Liver (tissue), 9 donors: ENCODE data around the gene DICER1. TPM values are rescaled to one million over a fixed set of nuclear protein-coding genes. Genes with fewer than 3 reads are reported as not detected.

Experiments
- DNase-seq: peaks from one replicate; pipeline ENCODE4 v3.0.0-alpha.2; 2017; ENCODE audit warnings: low spot score
- H3K27ac ChIP-seq, 2 donors: one replicate each; pipeline ENCODE4 v1.7.0; 2013; ENCODE audit warnings: inconsistent platforms in 2 of 2, low read length in 2 of 2, control low read depth in 1 of 2, low read depth in 1 of 2, mild to moderate bottlenecking in 1 of 2
- H3K27me3 ChIP-seq, 4 donors: one replicate each; pipeline versions ENCODE4 v1.6.1 to v1.7.0; 2013; ENCODE audit warnings: low read length in 3 of 4, inconsistent platforms in 1 of 4, mild to moderate bottlenecking in 1 of 4, moderate library complexity in 1 of 4; ENCODE audit not compliant: control insufficient read depth in 4 of 4, insufficient read depth in 4 of 4
- H3K36me3 ChIP-seq, 4 donors: one replicate each; pipeline versions ENCODE4 v1.6.1 to v1.7.0; 2013; ENCODE audit warnings: low read length in 3 of 4, mild to moderate bottlenecking in 3 of 4, low read depth in 1 of 4, moderate library complexity in 1 of 4; ENCODE audit not compliant: control insufficient read depth in 4 of 4, insufficient read depth in 3 of 4
- H3K4me1 ChIP-seq, 4 donors: one replicate each; pipeline versions ENCODE4 v1.6.1 to v1.7.0; 2013; ENCODE audit warnings: low read length in 3 of 4, mild to moderate bottlenecking in 3 of 4, moderate library complexity in 1 of 4; ENCODE audit not compliant: control insufficient read depth in 4 of 4, insufficient read depth in 4 of 4
- H3K4me3 ChIP-seq, 3 donors: one replicate each; pipeline versions ENCODE4 v1.6.1 to v1.7.0; 2013; ENCODE audit warnings: low read length in 3 of 3, control low read depth in 1 of 3, low read depth in 1 of 3, mild to moderate bottlenecking in 1 of 3
- H3K9ac ChIP-seq, 2 donors: one replicate each; pipeline ENCODE4 v1.7.0; 2013; ENCODE audit warnings: low read length in 2 of 2, mild to moderate bottlenecking in 2 of 2, moderate library complexity in 2 of 2, control low read depth in 1 of 2, low read depth in 1 of 2
- H3K9me3 ChIP-seq, 4 donors: one replicate each; pipeline versions ENCODE4 v1.6.1 to v1.7.0; 2013; ENCODE audit warnings: low read length in 3 of 4; ENCODE audit not compliant: control insufficient read depth in 4 of 4
- ATF3 ChIP-seq: IDR thresholded peaks from 2 replicates; pipeline ENCODE4 v1.6.1; 2016; ENCODE audit warnings: antibody characterized with exemption
- EGR1 ChIP-seq, 2 donors: IDR thresholded peaks; 2 replicates each; pipeline ENCODE4 v1.6.1; 2016 to 2018; ENCODE audit warnings: antibody characterized with exemption in 2 of 2, low read depth in 2 of 2
- FOXA1 ChIP-seq: IDR thresholded peaks from 2 replicates; pipeline ENCODE4 v1.6.1; 2016; ENCODE audit warnings: antibody characterized with exemption
- HNF4A ChIP-seq, 2 donors: conservative IDR thresholded peaks; 2 replicates each; pipeline ENCODE4 v1.6.1; 2016; ENCODE audit warnings: antibody characterized with exemption in 2 of 2, mild to moderate bottlenecking in 2 of 2
- HNF4G ChIP-seq: IDR thresholded peaks from 2 replicates; pipeline ENCODE4 v1.6.1; 2016; ENCODE audit warnings: antibody characterized with exemption
- JUND ChIP-seq, 2 donors: IDR thresholded peaks; 2 replicates each; pipeline ENCODE4 v1.6.1; 2016; ENCODE audit warnings: antibody characterized with exemption in 2 of 2
- MAX ChIP-seq: IDR thresholded peaks from 2 replicates; pipeline ENCODE4 v1.6.1; 2016; ENCODE audit warnings: antibody characterized with exemption
- NR2F2 ChIP-seq: IDR thresholded peaks from 2 replicates; pipeline ENCODE4 v1.6.1; 2016; ENCODE audit warnings: antibody characterized with exemption
- RAD21 ChIP-seq, 2 donors: IDR thresholded peaks; 2 replicates each; pipeline ENCODE4 v1.6.1; 2016; ENCODE audit warnings: antibody characterized with exemption in 2 of 2, mild to moderate bottlenecking in 2 of 2
- REST ChIP-seq: IDR thresholded peaks from 2 replicates; pipeline ENCODE4 v1.6.1; 2016; ENCODE audit warnings: antibody characterized with exemption, mild to moderate bottlenecking
- RXRA ChIP-seq, 2 donors: IDR thresholded peaks; 2 replicates each; pipeline ENCODE4 v1.6.1; 2017 to 2018; ENCODE audit warnings: antibody characterized with exemption in 2 of 2, mild to moderate bottlenecking in 1 of 2
- SP1 ChIP-seq: IDR thresholded peaks from 2 replicates; pipeline ENCODE4 v1.6.1; 2018; ENCODE audit warnings: antibody characterized with exemption, mild to moderate bottlenecking
- TAF1 ChIP-seq: conservative IDR thresholded peaks from 2 replicates; pipeline ENCODE4 v1.6.1; 2016; ENCODE audit warnings: antibody characterized with exemption, mild to moderate bottlenecking
- YY1 ChIP-seq: IDR thresholded peaks from 2 replicates; pipeline ENCODE4 v1.6.1; 2016; ENCODE audit warnings: antibody characterized with exemption, mild to moderate bottlenecking
- ZBTB33 ChIP-seq: IDR thresholded peaks from 2 replicates; pipeline ENCODE4 v1.6.1; 2016; ENCODE audit warnings: antibody characterized with exemption
- WGBS: extraction: QIAGEN DNeasy Blood & Tissue Kit; methylation state at CpG from one replicate; pipeline ENCODE4 v1.1.7; 2013; 5-methylcytosine and 5-hydroxymethylcytosine counted together
- polyA plus RNA-seq, 2 donors: library from polyadenylated mRNA; stranded (reverse) in 1 of 2; unstranded in 1 of 2; fragments of 200-250 nt in 1 of 2; fragments of >200 nt in 1 of 2; fragmentation: Nextera tagmentation in 1 of 2; extraction: Ambion mirVana in 1 of 2; gene quantifications; one replicate each; pipeline versions ENCODE4 v1.2.1 to v1.2.3, GENCODE V29; 2013 to 2015
- total RNA-seq, 2 donors: library from RNA; depleted of rRNA; stranded (reverse); fragments of >200 nt; gene quantifications; one replicate each; pipeline ENCODE4 v1.2.3, GENCODE V29; 2014
- TF ChIP-seq, protein P1 (sequence below): fragments of 150-350 bp; IDR thresholded peaks from 2 replicates; pipeline ENCODE4 v1.5.1; 2017; ENCODE audit warnings: improper control_type of control experiment, low read depth, low read length; ENCODE audit not compliant: missing input control
- donor health status: healthy.
- donor health status: healthy.
- donor health status: healthy.
- donor health status: healthy.
- donor health status: healthy.

Gene DICER1
- total and polyA plus RNA-seq, 4 donors = 7.5 to 43.6 (median 20.3) TPM

DNA sequence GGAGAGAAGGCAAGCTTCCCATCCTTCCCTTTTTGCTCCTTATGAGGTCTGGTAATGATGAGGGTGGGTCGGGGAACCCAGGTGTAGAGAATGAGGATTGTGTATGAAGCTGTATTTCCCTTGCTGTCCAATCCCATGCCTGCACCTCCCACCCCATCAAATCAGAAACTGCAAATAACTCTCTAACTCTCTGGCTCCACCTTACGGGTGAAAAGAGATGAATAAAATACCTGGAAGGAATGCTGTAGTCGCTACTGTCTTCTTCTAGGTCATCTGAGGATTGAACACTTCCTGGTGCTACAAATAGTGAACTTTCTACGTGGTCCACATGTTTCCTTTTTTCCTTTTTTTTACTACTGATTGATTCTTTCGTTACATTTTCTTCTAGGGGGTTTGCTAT lies 38.9 kb upstream of the DICER1 start:
- TF ChIP-seq, protein P1, sequence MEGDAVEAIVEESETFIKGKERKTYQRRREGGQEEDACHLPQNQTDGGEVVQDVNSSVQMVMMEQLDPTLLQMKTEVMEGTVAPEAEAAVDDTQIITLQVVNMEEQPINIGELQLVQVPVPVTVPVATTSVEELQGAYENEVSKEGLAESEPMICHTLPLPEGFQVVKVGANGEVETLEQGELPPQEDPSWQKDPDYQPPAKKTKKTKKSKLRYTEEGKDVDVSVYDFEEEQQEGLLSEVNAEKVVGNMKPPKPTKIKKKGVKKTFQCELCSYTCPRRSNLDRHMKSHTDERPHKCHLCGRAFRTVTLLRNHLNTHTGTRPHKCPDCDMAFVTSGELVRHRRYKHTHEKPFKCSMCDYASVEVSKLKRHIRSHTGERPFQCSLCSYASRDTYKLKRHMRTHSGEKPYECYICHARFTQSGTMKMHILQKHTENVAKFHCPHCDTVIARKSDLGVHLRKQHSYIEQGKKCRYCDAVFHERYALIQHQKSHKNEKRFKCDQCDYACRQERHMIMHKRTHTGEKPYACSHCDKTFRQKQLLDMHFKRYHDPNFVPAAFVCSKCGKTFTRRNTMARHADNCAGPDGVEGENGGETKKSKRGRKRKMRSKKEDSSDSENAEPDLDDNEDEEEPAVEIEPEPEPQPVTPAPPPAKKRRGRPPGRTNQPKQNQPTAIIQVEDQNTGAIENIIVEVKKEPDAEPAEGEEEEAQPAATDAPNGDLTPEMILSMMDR = no peak
- TF ChIP-seq RAD21 (IDR thresholded peaks at IDR 0.05) = peak; percentile 38 to 60
- Histone ChIP-seq H3K36me3 (peaks cover 0 to 19% (median 6%) of the 10 kb centered on the region in 4 donors), H3K9ac (no peak overlapping the region), H3K4me1 (no peaks in the 10 kb centered on the region), H3K27ac (no peak overlapping the region), H3K4me3 (no peak overlapping the region), H3K9me3 (no peaks in the 10 kb centered on the region), H3K27me3 (no peaks in the 10 kb centered on the region)
- WGBS = 65% methylated on average over 5 of the region's 5 CpGs
- no peak for DNase-seq

DNA sequence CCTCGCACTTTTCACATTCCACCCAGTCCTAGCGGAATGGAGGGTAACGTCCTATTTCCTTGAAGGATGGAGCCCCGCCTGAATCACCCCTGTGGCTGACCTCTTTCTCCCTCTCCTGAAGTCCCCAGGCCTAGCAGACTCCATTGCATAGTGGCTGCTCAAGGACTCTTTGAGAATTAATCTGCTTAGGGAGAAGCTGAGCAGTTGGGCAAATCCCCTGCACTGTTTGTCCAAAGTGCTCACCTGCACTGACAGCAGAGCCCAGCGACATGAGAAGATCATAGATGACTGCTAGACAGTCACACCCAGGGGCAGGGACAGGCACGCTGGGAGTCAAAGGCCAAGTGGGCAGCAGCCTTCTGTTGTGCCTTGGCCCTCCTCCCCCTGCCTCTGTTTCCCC lies 37.7 kb upstream of the DICER1 start:
- Histone ChIP-seq H3K27me3 (no peaks in the 10 kb centered on the region), H3K4me3 (no peak overlapping the region), H3K9ac (no peak overlapping the region), H3K36me3 (peaks cover 0 to 17% (median 5%) of the 10 kb centered on the region in 4 donors), H3K9me3 (no peaks in the 10 kb centered on the region), H3K27ac (no peak overlapping the region), H3K4me1 (no peaks in the 10 kb centered on the region)
- no peak for TF ChIP-seq YY1
- TF ChIP-seq SP1 = no peak
- TF ChIP-seq REST = no peak
- TF ChIP-seq TAF1 = no peak
- no peak for TF ChIP-seq ZBTB33
- TF ChIP-seq HNF4G = no peak
- no peak for TF ChIP-seq EGR1 (IDR thresholded peaks at IDR 0.05; ENCODE audit: low read depth in 2 of 2)
- TF ChIP-seq HNF4A (conservative IDR thresholded peaks at IDR 0.05) = no peak
- TF ChIP-seq NR2F2 = no peak
- TF ChIP-seq ATF3 = no peak
- TF ChIP-seq MAX = no peak
- no peak for TF ChIP-seq FOXA1
- TF ChIP-seq RXRA (IDR thresholded peaks at IDR 0.05) = no peak
- TF ChIP-seq JUND (IDR thresholded peaks at IDR 0.05) = no peak
- no peak for DNase-seq
- WGBS = 92% methylated on average over 6 of the region's 6 CpGs
